HG03196 (cell line): ENCODE results near the gene TECPR2.

ENCODE experiments used
- ATAC-seq: cut with Tn5 transposase; IDR thresholded peaks from one replicate; pipeline ENCODE4 v1.9.1; 2021; ENCODE audit not compliant: unreplicated experiment

Gene TECPR2

DNA sequence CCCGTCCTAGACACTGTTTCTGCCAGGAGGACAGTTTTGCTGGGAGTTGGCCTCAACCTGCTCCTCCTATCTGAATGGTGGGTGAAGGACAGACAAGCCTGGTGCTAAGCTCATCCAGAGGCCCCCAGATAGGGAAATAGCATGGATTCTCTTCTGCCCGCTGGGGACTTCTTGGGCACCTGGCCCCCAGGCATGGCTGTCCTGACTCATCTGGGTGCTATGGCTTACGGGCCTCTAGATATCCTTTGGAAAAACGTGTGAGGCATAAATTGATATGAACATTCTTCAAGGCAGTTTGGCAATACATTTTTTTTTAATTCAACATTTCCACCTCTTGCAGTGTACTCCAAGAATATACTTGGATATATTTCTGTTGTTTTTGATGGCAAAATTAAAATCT lies 8.6 kb downstream of the TECPR2 start:
- ATAC-seq, result no peak

DNA sequence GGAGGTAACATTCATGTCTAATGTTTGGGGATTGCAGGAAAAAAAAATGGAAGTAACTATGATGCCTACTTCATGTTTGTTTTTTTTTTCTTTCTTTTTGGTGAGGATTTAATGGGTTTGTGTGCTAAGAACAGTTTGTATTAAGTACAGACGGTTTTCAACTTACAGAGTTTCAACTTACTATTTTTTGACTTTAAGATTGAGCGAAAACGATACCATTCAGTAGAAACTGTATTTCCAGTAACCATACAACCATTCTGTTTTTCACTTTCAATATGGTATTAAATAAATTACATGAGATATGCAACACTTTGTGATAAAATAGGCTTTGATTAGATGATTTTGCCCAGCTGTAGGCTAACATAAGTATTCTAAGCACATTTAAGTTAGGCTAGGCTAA lies 10.4 kb downstream of the TECPR2 start:
- no peak for ATAC-seq

DNA sequence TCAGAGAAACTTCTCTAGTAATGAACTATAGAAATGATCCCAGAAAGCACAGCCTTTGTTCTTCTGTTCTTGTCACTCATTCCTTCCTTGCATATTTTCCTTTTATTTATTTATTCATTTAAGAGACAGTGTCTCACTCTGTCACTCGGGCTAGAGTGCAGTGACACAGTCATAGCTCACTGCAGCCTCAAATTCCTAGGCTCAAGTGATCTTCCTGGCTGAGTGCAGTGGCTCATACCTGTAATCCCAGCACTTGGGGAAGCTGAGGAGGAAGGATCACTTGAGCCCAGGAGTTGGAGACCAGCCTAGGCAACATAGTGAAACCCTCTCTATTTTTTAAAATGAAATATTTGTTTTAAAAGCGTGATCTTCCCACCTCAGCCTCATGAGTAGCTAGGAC lies 11.5 kb downstream of the TECPR2 start:
- ATAC-seq, result no peak

DNA sequence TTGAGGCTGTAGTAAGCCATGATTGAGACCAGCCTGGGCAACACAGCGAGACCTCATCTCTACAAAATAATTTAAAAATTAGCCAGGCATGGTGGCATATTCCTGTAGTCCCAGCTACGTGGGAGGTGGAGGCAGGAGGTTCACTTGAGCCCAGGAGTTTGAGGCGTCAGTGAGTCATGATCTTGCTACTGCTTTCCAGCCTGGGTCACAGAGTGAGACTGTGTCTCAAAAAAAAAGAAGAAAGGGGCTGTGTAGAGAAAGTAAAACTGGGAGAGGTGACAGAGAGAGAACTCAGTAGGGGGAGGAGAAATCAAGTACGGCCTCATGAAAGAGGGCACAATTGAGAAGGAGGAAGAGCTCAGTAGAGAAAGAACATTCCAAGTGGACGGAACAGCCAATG lies 12.4 kb downstream of the TECPR2 start:
- ATAC-seq, result no peak

GRCh38 chr14:102377696-102378095 lies 15.0 kb downstream of the TECPR2 start:
- no peak for ATAC-seq

GRCh38 chr14:102378830-102379229 lies 16.1 kb downstream of the TECPR2 start:
- ATAC-seq, result no peak

GRCh38 chr14:102387086-102387485 lies 24.3 kb downstream of the TECPR2 start:
- ATAC-seq, result no peak

- ATAC-seq, result no peak
Observed at GRCh38 chr14:102389246-102389645, 26.5 kb downstream of the TECPR2 start.

DNA sequence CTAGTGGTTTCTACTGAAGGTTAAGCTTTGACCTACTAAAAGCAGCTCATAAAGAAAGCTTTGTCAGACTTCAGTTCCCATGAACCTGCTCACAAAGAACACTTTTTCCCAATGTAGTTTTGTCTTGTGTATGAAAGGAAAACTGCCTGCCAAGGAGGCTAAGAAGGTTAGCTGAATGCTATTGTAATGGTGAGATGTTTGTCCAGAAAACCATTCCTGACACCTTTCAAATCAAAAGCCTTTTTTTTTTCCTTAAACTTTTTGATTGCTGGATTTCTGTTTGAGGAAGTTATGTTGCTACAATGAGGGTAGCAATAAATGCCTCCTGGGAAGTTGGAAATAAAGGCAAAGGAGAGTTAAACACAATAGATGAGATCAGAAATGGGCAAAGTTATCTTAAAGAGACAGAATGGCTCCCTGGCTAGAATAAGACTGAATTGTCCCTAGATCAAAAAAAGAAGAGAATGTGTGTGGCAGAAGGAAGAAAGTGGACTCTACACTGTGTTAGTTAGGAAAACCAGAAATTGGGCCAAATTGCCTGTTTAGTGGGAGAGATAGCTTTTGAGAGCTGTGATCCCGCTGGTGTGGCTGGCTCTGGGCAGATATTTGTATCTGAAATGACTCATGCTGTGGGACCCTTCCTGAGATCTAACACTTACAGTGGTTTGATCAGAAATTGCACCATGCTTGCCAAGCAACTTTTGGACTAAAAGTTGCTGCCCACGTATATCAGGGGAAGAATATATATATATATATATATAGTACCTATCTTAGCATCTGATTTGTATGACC lies 27.5 kb downstream of the TECPR2 start:
- ATAC-seq, result no peak

GRCh38 chr14:102392506-102392905 lies 29.8 kb downstream of the TECPR2 start:
- no peak for ATAC-seq

DNA sequence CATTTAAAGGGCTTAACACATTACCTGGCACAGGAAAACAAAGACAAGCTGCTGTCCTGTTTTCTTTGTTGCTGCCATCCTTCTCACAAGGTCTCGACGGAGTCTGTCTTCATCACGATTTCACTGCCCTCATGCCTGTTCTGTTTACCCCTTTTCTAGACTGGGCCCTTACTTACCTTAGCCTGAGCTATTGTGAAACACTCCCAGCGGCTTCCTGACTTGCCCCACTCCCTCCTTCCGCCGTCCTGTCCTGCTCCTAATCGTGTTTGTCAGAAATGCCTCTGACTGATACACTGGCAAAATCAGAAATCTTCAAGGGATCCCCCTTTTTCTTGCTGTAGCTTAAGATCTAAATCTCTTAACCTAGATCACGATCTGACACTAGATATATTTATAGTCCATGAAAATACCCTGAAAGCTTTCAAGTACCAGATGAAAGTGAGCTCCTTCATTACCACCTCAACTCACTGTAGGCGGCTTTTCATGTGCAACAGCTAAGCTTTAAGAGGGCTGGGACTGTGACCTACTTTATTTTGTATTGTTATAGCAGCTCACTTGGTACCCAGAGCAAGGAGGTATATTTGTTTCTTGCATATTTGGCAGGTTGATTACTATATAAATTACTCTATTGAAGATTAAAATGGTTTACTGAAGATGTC lies 32.1 kb downstream of the TECPR2 start:
- no peak for ATAC-seq

DNA sequence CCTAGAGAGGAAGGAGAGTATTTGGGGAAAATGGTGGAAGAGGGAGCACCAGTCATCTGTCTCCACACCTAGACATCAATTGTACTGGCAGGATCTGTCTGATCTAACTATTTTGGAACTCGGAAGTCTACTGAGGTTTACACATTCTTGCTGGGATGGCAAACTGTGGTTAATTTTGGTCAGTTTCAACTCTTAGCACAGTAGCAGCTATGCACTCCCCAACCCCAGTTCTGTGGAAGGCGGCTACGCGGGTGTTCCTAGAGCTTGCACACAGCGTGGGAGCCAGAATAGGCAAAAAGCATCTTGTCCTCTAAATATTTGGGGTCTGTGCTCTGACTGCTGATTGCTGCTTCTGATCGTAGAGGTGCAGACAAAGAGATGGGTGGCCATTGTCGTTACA lies 33.8 kb downstream of the TECPR2 start:
- ATAC-seq, result no peak

DNA sequence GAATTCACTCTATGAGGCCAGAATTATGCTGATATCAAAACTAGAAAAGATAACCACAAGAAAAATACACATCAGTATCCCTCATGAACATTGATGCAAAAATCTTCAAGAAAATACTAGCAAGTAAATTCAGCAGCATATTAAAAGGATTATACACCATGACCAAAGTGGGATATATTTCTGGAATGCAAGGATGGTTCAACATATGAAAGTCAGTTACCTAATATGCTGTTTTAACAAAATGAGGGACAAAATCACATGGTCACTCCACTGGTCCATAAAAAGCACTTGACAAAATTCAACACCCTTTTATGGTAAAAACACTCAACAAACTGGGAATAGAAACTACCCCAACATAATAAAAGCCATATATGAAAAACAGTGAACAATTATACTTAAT lies 40.3 kb downstream of the TECPR2 start:
- no peak for ATAC-seq

DNA sequence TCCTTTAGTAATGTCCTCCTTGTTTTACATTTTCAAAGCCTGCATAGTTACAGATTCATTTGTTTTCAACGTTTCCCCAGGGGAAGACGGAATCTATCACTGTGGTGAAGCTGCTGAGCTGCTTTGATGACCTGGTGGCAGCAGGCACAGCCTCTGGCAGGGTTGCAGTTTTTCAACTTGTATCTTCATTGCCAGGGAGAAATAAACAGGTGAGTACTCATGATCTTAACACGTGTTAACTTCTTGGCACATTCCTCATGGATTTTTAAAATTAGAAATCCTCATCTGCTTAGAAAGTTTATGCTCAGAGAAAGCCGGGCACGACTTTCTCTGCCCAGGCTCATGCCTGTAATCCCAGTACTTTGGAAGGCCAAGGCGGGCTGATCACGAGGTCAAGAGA lies 44.5 kb downstream of the TECPR2 start:
- no peak for ATAC-seq

DNA sequence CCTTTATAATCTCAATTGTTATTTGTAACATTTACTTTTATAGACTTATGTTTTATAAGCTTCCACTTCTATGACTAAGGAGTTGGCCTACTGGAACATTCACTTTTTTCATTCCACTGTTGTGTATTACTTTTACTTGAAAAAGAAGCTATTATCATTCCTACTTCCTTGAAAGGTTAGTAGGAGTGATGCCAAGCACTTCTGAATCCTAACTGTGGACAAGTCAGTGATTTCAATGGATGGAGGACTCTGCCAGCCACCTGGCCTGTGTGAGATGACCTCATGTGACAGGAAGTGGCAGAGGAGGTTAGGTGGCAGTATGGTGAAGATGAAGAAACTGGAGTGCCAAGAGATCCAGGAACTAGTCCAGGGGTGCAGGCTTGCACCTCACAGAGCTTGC lies 46.0 kb downstream of the TECPR2 start:
- no peak for ATAC-seq

DNA sequence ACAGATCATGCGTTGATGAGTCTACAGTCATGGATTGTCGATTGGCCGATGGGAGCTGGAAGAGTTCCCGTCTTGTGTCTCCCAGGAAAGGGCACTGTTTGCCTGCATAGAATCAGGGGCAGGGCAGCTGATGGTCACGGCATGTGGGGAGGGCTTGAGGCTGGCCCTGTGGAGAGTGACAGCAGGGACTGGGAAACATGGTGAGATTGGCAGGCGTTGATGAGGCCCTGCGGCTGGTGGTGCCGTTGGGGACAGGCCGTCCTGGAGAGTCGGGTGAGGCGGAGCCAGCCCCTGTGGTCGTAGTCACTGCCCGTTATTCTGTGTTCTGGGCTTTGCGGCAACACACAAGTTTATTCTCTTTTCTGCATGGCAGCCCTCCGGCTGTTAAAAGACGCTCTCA lies 52.9 kb downstream of the TECPR2 start:
- no peak for ATAC-seq

DNA sequence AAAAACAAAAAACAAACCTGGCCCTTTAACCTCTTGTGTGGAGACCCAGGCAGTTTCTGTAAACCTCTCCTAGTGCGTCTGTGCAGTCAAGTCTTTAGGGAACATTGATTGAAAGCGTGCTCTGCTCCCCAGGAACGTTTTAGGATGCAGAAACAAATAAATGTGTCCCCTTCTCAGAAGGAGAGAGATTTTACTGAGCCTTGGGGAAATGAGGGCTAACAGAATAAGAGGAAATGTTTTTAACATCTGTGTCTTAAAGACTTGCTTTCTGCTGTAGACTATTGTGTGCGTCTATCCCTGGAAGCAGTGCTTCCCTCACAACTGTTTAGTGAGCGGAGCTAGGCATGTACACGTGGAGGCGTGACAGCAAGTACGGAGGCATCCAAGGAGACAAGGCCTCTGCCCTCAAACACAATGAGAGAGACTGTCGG lies 54.3 kb downstream of the TECPR2 start:
- ATAC-seq, result no peak

- no peak for ATAC-seq
Observed at GRCh38 chr14:102417646-102418045, 54.9 kb downstream of the TECPR2 start.

DNA sequence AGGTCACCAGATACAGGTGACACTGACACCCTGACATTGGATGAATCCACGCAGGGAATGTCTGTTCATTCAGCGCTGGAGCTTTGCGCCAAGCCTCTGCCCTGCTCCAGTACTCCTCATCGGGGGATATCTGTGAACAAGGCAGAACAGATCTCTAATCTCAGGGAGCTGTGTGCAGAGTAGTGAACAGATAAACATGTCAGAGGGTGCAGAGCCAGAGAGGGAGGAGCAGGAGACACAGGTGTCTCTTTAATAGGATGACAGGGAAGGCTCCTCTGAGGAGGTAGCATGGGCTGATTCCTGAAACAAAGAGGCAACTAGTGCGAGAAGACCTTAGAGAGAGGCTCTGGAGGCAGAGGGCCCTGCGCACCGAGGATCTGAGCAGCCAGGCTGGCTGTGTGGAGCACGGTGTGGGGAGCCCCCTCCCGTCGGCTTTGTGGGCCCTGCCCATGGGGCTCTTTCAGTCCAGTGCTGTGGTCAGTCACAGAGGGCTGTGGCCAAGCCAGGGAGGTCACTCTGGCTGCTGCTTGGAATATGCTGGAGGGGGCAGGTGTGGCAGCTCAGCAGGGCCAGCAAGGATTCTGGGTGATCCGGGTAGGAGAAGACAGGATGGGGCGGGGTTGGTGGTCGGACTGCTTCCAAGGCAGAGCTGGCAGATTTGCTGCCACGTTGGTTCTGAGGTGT lies 55.6 kb downstream of the TECPR2 start:
- ATAC-seq, result no peak

DNA sequence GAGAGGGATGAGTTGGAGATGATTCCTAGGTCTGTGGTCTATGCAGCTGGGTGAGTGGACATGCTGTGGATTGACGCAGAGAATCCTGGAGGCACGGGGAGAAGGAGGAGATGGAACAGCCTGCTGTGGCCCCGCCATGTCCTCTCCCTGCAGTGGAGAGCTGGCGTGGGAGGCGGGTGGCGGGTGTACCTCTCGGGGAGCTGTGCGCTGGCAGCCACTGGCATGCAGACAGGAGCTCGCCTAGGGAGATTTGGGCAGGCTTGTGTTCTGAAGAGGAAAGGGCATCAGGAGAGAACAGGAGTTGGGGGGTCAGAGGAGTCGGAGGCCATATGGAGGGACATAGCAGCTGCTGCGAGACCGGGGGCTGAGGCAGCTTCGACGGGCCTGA lies 56.1 kb downstream of the TECPR2 start:
- no peak for ATAC-seq

- no peak for ATAC-seq
Observed at GRCh38 chr14:102419276-102419675, 56.5 kb downstream of the TECPR2 start.

GRCh38 chr14:102419716-102420115 lies 57.0 kb downstream of the TECPR2 start:
- no peak for ATAC-seq
